ENCODE measurements around the gene MEIS1. TPM values are rescaled to one million over a fixed set of nuclear protein-coding genes. Genes with fewer than 3 reads are reported as not detected.

MEIS1 gene
- total RNA-seq, 4 donors from 2014 or later = 7.6 to 17.4 (median 12.0) TPM

DNA sequence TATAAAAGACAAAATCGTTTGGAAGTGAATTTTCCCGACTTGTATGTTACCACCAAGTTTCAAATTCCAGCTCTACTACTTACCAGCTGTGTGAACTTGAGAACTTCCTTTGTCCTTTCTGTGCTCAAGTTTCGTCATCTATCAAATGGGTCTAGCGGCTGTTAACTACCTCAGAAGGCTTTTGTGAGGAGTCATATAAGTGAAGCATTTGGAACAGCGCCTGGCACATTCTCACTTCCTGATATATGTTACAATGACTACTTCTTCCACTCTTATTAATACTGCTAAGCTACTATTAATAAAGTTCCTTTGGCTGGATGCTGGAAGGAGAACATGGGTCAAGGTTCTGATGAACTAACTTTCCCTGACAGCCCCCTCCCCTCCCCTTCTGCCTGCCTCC, 104.5 kb downstream of the MEIS1 start:
- TF ChIP-seq, protein P1, sequence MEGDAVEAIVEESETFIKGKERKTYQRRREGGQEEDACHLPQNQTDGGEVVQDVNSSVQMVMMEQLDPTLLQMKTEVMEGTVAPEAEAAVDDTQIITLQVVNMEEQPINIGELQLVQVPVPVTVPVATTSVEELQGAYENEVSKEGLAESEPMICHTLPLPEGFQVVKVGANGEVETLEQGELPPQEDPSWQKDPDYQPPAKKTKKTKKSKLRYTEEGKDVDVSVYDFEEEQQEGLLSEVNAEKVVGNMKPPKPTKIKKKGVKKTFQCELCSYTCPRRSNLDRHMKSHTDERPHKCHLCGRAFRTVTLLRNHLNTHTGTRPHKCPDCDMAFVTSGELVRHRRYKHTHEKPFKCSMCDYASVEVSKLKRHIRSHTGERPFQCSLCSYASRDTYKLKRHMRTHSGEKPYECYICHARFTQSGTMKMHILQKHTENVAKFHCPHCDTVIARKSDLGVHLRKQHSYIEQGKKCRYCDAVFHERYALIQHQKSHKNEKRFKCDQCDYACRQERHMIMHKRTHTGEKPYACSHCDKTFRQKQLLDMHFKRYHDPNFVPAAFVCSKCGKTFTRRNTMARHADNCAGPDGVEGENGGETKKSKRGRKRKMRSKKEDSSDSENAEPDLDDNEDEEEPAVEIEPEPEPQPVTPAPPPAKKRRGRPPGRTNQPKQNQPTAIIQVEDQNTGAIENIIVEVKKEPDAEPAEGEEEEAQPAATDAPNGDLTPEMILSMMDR (IDR thresholded peaks at IDR 0.05; ENCODE audit: low read depth) = no peak

DNA sequence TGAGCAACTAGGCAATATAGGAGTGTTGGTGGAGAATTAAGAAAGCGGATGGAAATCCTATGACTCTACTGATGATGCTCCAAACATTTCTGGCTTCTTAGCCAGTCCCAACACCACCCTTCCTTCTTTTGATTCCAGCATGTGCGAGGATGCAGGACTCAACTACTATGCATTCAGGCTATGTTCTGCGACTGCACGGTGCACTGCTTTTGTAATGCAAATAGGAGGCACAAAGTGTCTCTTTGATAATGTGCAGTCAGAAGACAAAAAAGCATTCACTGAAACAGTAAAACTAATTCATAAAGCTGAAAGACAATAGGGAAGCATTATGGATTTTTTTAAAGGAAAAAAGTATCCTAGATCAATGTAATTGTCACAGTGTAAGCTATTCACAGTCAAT, 106.7 kb downstream of the MEIS1 start:
- TF ChIP-seq, protein P1 (IDR thresholded peaks at IDR 0.05; ENCODE audit: low read depth) = no peak

DNA sequence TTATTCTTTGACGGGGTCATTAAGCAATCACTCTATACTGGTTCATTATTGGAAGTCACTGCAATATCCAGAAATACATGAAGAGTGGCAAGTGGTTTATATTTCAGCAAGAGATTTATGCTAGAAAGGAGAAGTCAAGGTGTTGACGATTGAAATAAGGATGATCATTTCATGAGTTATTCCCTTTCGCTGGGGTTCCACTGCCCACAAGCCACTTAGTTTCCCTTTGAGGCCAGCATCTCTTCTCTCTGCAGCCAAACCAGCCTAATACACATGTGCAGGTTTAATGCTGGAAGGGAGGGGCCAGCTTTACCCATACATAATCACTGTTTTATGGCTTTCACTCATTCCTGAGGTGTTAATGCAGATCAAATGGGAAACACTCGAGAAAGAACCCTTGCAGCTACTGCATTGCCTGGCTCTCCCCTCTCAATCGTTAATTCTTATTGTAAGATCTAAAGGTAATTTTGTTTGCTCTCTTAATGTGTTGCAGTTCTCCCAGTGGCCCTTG, 108.4 kb downstream of the MEIS1 start:
- TF ChIP-seq, protein P1 (IDR thresholded peaks at IDR 0.05; ENCODE audit: low read depth) = no peak

DNA sequence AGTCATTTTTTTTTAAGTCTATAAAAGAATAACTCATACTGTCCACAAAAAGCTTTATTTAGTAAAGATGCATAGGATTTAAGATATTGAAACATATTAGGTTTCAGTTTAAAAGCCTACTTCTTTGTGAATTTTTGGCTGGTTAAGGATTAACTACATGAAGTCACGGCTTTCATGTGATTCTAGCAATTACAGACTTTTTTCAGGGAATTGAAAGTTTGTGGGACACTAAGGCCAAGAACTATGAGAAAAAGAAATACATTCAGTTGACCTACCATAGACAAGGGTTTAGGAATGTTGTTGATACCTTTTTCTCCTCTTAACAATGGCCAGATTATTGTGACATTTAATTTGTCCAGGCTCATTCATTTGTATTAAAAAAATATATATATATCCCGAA, 109.3 kb downstream of the MEIS1 start:
- TF ChIP-seq, protein P1 (IDR thresholded peaks at IDR 0.05; ENCODE audit: low read depth) = no peak

DNA sequence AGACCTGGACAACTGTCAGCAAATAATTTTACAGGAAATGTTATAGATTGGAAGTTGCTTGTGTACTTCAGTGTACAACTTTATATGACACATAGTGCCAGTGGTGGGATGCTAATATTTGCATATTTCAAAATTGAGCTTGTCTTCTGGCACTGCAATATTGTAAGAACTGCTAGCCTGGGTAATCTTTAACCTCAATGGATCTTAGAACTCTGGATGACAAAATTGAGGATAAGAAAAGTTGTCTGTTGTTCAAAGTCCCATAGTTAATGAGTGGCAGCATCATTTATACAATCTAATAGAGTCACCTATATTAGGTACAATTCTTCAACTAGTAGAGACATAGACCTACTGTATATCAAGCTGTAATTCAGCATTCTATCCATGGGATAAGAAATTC, 110.3 kb downstream of the MEIS1 start:
- TF ChIP-seq, protein P1 (IDR thresholded peaks at IDR 0.05; ENCODE audit: low read depth) = no peak

DNA sequence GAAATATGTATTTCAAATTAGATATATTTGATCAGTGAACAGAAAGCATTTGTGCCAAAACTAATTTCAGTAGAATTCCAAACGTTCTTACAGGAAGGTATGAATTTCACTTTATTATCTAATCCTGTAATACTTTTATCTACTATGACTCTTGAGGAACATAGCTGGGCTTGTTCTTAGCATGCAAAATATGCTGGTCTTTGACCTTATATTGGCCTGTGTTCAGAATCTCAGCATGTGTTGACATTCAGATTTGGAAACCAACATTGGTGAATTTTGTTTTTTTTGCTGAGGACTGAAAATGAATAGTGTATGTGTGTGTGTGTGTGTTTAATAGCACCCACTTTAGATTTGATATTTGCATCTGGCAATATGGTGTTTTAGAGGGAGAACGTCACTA, 112.2 kb downstream of the MEIS1 start:
- TF ChIP-seq, protein P1 (IDR thresholded peaks at IDR 0.05; ENCODE audit: low read depth) = no peak

DNA sequence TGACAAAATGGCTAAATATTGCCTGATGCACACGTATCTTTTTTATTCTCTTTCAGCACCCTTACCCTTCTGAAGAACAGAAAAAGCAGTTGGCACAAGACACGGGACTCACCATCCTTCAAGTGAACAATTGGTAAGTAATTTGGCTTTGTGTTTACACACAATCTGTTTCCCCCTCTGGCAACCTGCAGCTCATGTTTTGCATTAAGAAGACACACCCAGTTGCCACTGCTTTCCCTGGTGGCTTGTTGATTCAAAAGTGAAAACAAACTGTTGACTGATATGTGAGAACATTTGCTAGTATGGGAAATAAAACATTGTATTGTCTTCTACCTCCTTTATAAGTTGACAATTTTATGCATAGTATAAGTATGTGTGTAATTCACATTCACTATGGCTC, 113.0 kb downstream of the MEIS1 start:
- TF ChIP-seq, protein P1 (IDR thresholded peaks at IDR 0.05; ENCODE audit: low read depth) = no peak

All from subcutaneous adipose tissue (tissue), 4 donors.